Measurements from ENCODE around the gene COL27A1.

The COL27A1 gene

DNA sequence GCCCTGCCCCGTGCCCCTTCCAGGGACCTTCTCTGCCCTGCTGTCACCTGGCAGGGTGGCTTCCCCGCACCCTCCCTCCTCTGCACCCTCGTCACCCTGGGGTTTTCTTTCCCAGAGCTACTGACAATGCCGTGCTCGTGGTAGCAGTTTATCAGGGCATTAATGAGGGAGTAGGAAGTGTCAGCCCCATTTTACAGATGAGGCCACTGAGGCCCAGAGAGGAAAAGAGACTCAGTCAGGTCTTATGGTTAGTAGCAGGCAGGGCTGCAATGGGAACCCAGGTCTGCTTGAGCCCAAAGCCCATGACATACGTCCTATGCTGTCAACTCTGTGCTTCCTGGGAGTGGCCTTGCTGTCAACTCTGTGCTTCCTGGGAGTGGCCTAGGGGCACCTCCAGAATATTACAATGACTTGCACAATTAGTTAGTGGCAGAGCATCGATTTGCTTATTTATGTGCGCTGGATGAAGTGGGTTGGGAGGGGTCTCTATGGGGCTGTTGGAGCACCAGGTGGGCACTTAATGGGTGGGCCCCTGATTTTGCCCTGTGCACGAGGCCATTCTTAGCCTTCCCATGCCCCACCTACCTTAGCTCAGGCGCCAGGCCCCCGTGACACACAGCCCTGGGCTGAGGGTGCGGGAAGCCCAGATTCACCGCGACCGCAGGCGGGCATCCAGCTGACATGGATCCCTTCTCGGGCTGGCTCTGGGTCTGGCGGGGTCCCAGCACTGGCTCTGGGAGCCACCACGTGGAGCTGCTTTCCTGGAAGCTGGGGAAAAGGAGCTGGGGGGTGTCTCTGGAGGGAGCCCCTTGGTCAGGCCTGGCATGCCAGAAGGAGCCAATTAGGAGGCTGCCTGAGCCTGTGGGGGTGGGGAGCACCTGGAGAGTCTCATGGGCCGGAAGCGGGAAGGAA, 85.6 kb downstream of the COL27A1 start:
- no peaks in the 10 kb centered on the region for H3K36me3 Mint-ChIP-seq
- no peak overlapping the region for H3K4me3 Mint-ChIP-seq
- H3K27me3 Mint-ChIP-seq: peaks cover 7% of the 10 kb centered on the region
- no peaks in the 10 kb centered on the region for H3K9me3 Mint-ChIP-seq
- ATAC-seq (ENCODE audit: low read depth): no peak
- H3K27ac Mint-ChIP-seq: no peak overlapping the region
- H3K4me1 Mint-ChIP-seq: no peaks in the 10 kb centered on the region
- DNase-seq (ENCODE audit: low spot score in 2 of 2): no peak

DNA sequence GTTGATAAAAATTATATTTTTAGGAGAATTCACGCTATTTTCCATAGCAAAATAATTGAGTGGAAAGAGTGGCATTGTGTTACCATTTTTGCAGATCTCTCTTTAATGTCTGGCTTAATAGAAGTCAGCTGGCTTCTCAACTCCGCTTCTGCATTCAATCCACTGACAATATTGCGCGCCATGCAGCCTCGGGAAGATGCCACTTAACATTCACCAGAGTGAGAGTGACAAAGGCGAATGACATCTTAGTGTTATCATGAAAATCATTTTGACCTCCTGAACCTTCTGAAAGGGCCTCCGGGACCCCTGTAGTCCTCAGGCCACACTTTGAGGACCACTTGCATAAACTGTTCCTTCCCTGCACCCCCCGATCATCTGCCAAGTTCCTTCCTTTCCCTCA, 87.5 kb downstream of the COL27A1 start:
- H3K27ac Mint-ChIP-seq: no peak overlapping the region
- DNase-seq (ENCODE audit: low spot score in 2 of 2): no peak
- H3K4me3 Mint-ChIP-seq: no peak overlapping the region
- H3K36me3 Mint-ChIP-seq: no peaks in the 10 kb centered on the region
- no peak for ATAC-seq (ENCODE audit: low read depth)
- no peaks in the 10 kb centered on the region for H3K9me3 Mint-ChIP-seq
- H3K27me3 Mint-ChIP-seq: peaks cover 1% of the 10 kb centered on the region
- no peaks in the 10 kb centered on the region for H3K4me1 Mint-ChIP-seq

GRCh38 chr9:114243240-114243639, 87.9 kb downstream of the COL27A1 start:
- Mint-ChIP-seq H3K9me3 (no peaks in the 10 kb centered on the region), H3K4me3 (no peak overlapping the region), H3K4me1 (no peaks in the 10 kb centered on the region), H3K27ac (no peak overlapping the region), H3K36me3 (no peaks in the 10 kb centered on the region), H3K27me3 (peaks cover 1% of the 10 kb centered on the region)
- ATAC-seq (ENCODE audit: low read depth) (no peak), DNase-seq (ENCODE audit: low spot score in 2 of 2) (no peak)

DNA sequence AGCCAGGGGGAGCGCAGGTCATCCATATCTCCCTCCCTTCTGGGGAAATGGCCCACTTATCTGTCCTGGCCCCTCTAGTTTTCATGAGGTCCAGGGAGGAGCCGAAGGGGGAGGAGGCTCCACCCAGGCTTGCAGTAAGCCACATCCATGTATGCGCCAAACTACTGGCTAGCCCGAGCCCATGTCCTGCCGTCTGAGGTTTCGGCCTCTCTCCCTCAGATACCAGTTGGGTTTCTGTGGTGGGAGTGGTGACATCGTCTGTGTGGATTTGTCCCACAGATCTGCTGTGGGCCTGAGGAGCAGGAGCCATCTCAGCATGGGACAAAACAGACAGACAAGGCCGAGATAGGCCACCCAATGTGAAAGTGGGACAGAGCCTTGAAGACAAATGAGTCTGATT, 89.2 kb downstream of the COL27A1 start:
- DNase-seq (ENCODE audit: low spot score in 2 of 2) (no peak), ATAC-seq (ENCODE audit: low read depth) (no peak)
- Mint-ChIP-seq H3K36me3 (no peaks in the 10 kb centered on the region), H3K27me3 (peaks cover 1% of the 10 kb centered on the region), H3K9me3 (no peaks in the 10 kb centered on the region), H3K4me1 (no peaks in the 10 kb centered on the region), H3K4me3 (no peak overlapping the region), H3K27ac (no peak overlapping the region)

- Mint-ChIP-seq H3K27me3 (peaks cover 3% of the 10 kb centered on the region), H3K4me1 (no peaks in the 10 kb centered on the region), H3K9me3 (no peaks in the 10 kb centered on the region), H3K36me3 (no peaks in the 10 kb centered on the region), H3K27ac (no peak overlapping the region), H3K4me3 (no peak overlapping the region)
- ATAC-seq (ENCODE audit: low read depth) (no peak), DNase-seq (ENCODE audit: low spot score in 2 of 2) (no peak)
These were observed 91.2 kb downstream of the COL27A1 start for GRCh38 chr9:114246558-114246957.

- DNase-seq (ENCODE audit: low spot score in 2 of 2) (no peak), ATAC-seq (ENCODE audit: low read depth) (no peak)
- Mint-ChIP-seq H3K27ac (no peak overlapping the region), H3K9me3 (no peaks in the 10 kb centered on the region), H3K36me3 (no peaks in the 10 kb centered on the region), H3K4me1 (no peaks in the 10 kb centered on the region), H3K4me3 (no peak overlapping the region), H3K27me3 (peaks cover 5% of the 10 kb centered on the region)
These were observed 91.7 kb downstream of the COL27A1 start for GRCh38 chr9:114247077-114247476.

- Mint-ChIP-seq H3K27ac (no peak overlapping the region), H3K9me3 (no peaks in the 10 kb centered on the region), H3K4me3 (no peak overlapping the region), H3K36me3 (no peaks in the 10 kb centered on the region), H3K27me3 (peaks cover 6% of the 10 kb centered on the region), H3K4me1 (no peaks in the 10 kb centered on the region)
- DNase-seq (ENCODE audit: low spot score in 2 of 2) (no peak), ATAC-seq (ENCODE audit: low read depth) (no peak)
These were observed 92.2 kb downstream of the COL27A1 start for GRCh38 chr9:114247491-114247890.

DNA sequence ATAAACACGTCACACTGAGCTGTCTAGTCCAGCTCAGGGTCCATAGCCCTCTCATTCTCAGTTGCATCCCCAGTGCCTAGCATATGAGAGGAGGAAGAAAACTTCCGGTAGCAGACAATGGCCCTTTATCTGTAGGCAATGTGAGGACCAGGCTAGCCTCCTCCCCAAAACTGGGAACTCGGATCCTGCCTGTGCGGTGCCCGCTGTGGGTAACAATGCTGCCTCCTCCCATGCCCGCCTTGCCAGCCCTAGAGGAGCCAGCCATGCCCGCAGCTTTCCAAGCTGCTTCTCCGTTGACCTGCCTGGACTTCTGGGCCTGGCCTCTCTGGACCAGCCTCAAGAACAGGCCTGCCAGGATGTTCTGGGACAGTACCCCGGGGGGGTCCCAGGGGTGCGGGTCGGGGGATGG, 93.0 kb downstream of the COL27A1 start:
- ATAC-seq (ENCODE audit: low read depth): no peak
- H3K4me3 Mint-ChIP-seq: no peak overlapping the region
- peaks cover 7% of the 10 kb centered on the region for H3K27me3 Mint-ChIP-seq
- H3K4me1 Mint-ChIP-seq: no peaks in the 10 kb centered on the region
- no peak overlapping the region for H3K27ac Mint-ChIP-seq
- H3K36me3 Mint-ChIP-seq: no peaks in the 10 kb centered on the region
- DNase-seq (ENCODE audit: low spot score in 2 of 2): no peak
- H3K9me3 Mint-ChIP-seq: no peaks in the 10 kb centered on the region

DNA sequence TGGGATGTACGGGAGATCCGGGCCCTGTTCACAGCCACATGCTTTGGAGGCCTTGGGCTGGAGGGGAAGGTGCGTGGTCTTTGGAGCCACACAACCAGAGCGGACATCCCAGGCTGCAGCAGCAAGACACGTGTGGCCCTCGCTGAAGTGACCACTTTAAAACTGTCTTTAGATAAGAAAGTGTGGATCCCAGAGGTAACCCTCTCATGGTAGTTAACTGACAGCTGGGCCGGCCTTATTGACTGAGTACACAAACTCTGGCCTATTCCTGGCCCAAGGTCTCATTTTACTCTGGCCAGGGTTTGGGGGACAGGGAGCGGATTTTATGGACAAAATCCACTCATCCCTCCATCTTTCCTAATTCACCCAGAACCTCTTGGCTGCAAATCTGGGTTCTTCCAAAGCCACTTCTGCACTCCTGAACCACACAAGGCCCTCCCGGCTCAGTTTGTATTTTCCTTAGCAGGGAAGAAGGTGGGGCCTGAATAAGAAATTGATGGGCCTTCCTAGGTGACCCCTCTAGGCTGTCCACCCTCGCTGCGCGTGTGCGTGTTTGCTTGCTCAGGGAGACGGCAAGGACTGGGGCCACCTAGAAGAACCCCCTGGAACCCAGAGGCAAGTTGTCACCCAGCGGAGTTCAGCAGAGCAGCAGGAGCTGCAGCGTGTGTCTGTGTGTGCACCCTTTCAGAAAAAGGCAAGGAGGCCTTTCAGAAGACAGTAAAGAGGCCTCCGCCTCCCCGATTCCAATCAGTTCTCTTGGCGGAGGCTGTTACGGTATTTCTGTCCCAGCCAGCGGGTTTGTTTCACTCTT, 94.3 kb downstream of the COL27A1 start:
- Mint-ChIP-seq H3K9me3 (no peaks in the 10 kb centered on the region), H3K4me3 (no peak overlapping the region)
- DNase-seq (ENCODE audit: low spot score in 2 of 2): no peak

GRCh38 chr9:114250235-114250568, 94.9 kb downstream of the COL27A1 start:
- Mint-ChIP-seq H3K27ac (no peak overlapping the region), H3K4me1 (no peaks in the 10 kb centered on the region), H3K36me3 (no peaks in the 10 kb centered on the region), H3K4me3 (no peak overlapping the region), H3K9me3 (no peaks in the 10 kb centered on the region), H3K27me3 (peaks cover 10% of the 10 kb centered on the region)
- ATAC-seq (ENCODE audit: low read depth) (no peak), DNase-seq (ENCODE audit: low spot score in 2 of 2) (no peak)

More for the DNA sequence above, 94.3 kb downstream of the COL27A1 start:
- H3K4me1 Mint-ChIP-seq: no peaks in the 10 kb centered on the region
- H3K36me3 Mint-ChIP-seq: no peaks in the 10 kb centered on the region
- ATAC-seq (ENCODE audit: low read depth): no peak
- H3K27me3 Mint-ChIP-seq: peaks cover 10% of the 10 kb centered on the region
- H3K27ac Mint-ChIP-seq: no peak overlapping the region

GRCh38 chr9:114250648-114251047, 95.3 kb downstream of the COL27A1 start:
- no peak overlapping the region for H3K27ac Mint-ChIP-seq
- no peaks in the 10 kb centered on the region for H3K36me3 Mint-ChIP-seq
- ATAC-seq (ENCODE audit: low read depth): no peak
- no peak overlapping the region for H3K4me3 Mint-ChIP-seq
- peaks cover 10% of the 10 kb centered on the region for H3K27me3 Mint-ChIP-seq
- H3K9me3 Mint-ChIP-seq: no peaks in the 10 kb centered on the region
- no peaks in the 10 kb centered on the region for H3K4me1 Mint-ChIP-seq
- no peak for DNase-seq (ENCODE audit: low spot score in 2 of 2)

DNA sequence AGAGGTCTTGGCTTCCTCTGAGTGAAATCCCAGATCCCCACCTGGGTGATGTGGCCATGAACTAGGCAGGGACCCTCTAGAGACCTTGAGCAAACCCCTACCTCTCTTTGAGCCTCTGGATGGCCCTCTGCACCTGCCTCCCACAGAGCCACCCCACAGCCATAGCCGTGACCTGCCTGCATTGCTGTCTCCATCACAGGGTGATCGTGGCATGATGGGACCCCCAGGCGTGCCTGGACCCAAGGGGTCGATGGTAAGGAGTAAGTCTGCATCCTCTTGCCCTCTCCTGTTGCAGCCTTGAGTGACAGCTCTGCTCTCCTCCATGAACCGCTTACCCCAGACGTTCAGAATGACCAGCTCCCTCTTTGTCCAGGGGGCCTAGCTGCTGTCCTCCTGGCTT, 97.1 kb downstream of the COL27A1 start:
- DNase-seq (ENCODE audit: low spot score in 2 of 2) (no peak), ATAC-seq (ENCODE audit: low read depth) (no peak)
- H3K36me3 Mint-ChIP-seq: no peaks in the 10 kb centered on the region
- no peak overlapping the region for H3K27ac Mint-ChIP-seq
- no peaks in the 10 kb centered on the region for H3K9me3 Mint-ChIP-seq
- no peak overlapping the region for H3K4me3 Mint-ChIP-seq
- H3K27me3 Mint-ChIP-seq: peaks cover 10% of the 10 kb centered on the region
- H3K4me1 Mint-ChIP-seq: no peaks in the 10 kb centered on the region

- Mint-ChIP-seq H3K27me3 (peaks cover 9% of the 10 kb centered on the region), H3K9me3 (no peaks in the 10 kb centered on the region), H3K36me3 (no peaks in the 10 kb centered on the region), H3K4me1 (no peaks in the 10 kb centered on the region), H3K4me3 (no peak overlapping the region), H3K27ac (no peak overlapping the region)
- no peak for DNase-seq (ENCODE audit: low spot score in 2 of 2)
- ATAC-seq (ENCODE audit: low read depth): no peak
These were observed 101.5 kb downstream of the COL27A1 start for GRCh38 chr9:114256827-114257328.

DNA sequence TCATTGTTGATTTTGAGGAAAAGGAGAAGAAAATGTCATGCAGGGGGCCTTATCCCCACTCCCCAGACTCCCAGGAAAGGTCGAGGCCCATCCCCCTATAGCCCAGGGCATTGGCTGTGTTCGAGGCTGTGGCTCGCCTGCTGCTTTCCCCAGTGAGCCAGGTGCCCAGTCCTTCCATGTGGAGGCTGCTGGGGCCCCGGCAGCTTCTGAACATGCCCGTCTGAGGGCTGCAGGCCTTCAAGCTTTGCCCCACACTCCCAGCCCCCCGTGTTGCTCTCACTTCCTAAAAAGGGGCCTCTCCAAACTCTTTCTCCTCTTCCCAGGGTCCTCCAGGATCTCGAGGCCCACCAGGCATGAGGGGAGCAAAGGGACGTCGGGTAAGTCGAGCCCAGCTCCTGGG, 102.9 kb downstream of the COL27A1 start:
- no peaks in the 10 kb centered on the region for H3K9me3 Mint-ChIP-seq
- no peaks in the 10 kb centered on the region for H3K36me3 Mint-ChIP-seq
- ATAC-seq (ENCODE audit: low read depth): no peak
- no peak overlapping the region for H3K4me3 Mint-ChIP-seq
- peaks cover 7% of the 10 kb centered on the region for H3K27me3 Mint-ChIP-seq
- no peaks in the 10 kb centered on the region for H3K4me1 Mint-ChIP-seq
- no peak overlapping the region for H3K27ac Mint-ChIP-seq
- no peak for DNase-seq (ENCODE audit: low spot score in 2 of 2)
